Astrocyte (in vitro differentiated cells and primary cell): ENCODE results near the gene ACOX3.

Source experiments
- EZH2 ChIP-seq: IDR thresholded peaks from 2 replicates; pipeline ENCODE4 v1.6.1; 2012; ENCODE audit warnings: mild to moderate bottlenecking, low read length, inconsistent platforms; ENCODE audit not compliant: insufficient read depth
- TF ChIP-seq, protein P1 (sequence below): IDR thresholded peaks from 2 replicates; pipeline ENCODE4 v1.5.1; 2011; ENCODE audit warnings: low read depth, mild to moderate bottlenecking, inconsistent platforms, low read length, moderate library complexity; ENCODE audit not compliant: insufficient read depth

DNA sequence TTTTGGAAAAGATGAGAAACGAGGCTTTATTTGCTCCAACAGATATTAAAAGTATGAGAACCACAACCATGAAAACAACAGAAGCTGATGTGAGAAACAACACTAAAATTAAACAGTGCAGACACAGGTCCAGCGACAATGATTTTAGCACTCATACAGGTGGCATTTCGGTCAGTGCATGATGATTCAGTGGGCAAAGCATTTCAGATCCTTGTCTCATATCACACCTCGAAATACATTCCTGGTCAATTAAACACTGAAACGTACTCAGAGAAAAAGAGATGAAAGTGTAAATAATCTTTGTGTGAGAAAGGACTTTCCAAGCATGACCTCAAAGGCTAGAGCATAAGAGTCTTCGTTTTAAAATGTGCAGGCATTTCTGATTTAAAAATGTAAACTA, 85.2 kb downstream of the ACOX3 start:
- TF ChIP-seq, protein P1, sequence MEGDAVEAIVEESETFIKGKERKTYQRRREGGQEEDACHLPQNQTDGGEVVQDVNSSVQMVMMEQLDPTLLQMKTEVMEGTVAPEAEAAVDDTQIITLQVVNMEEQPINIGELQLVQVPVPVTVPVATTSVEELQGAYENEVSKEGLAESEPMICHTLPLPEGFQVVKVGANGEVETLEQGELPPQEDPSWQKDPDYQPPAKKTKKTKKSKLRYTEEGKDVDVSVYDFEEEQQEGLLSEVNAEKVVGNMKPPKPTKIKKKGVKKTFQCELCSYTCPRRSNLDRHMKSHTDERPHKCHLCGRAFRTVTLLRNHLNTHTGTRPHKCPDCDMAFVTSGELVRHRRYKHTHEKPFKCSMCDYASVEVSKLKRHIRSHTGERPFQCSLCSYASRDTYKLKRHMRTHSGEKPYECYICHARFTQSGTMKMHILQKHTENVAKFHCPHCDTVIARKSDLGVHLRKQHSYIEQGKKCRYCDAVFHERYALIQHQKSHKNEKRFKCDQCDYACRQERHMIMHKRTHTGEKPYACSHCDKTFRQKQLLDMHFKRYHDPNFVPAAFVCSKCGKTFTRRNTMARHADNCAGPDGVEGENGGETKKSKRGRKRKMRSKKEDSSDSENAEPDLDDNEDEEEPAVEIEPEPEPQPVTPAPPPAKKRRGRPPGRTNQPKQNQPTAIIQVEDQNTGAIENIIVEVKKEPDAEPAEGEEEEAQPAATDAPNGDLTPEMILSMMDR: no peak
- TF ChIP-seq EZH2: no peak
